ENCODE results near the gene MSLN.

DNA sequence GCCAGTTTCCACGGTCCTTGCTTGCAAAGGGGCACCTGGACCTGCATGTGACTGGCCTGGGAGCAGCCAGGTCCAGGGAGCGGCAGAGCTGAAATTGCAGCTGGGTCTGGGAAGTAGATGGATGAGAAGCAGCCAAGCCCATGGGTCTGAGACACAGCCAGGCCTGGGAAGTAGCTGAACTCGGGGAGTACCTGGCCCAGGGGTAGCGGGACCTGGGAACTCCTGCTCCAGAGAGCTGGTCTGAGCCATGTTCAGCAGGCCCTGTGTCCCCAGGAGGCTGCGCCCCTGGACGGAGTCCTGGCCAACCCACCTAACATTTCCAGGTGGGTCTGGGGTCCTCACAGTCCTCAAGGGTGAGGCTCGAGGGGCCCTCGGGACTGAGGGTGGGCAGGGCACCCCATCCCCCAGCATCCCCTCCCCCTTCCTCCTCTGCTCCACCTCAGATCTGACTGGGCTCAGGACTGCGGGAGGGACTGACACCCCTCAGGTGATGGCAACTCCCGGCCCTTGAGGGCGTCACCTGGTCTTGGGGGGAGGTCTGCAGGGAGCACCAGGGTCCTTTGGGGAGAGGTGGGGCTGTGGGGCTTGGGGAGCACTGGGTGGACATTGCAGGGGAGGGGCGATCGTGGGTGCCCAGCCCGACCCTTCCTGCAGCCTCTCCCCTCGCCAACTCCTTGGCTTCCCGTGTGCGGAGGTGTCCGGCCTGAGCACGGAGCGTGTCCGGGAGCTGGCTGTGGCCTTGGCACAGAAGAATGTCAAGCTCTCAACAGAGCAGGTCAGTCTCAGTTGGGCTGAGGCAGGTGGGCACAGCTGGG lies 3.0 kb downstream of the MSLN start:
- TF ChIP-seq, protein P1, sequence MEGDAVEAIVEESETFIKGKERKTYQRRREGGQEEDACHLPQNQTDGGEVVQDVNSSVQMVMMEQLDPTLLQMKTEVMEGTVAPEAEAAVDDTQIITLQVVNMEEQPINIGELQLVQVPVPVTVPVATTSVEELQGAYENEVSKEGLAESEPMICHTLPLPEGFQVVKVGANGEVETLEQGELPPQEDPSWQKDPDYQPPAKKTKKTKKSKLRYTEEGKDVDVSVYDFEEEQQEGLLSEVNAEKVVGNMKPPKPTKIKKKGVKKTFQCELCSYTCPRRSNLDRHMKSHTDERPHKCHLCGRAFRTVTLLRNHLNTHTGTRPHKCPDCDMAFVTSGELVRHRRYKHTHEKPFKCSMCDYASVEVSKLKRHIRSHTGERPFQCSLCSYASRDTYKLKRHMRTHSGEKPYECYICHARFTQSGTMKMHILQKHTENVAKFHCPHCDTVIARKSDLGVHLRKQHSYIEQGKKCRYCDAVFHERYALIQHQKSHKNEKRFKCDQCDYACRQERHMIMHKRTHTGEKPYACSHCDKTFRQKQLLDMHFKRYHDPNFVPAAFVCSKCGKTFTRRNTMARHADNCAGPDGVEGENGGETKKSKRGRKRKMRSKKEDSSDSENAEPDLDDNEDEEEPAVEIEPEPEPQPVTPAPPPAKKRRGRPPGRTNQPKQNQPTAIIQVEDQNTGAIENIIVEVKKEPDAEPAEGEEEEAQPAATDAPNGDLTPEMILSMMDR (IDR thresholded peaks at IDR 0.05; ENCODE audit: low read depth, low read length): no peak
- TF ChIP-seq EZH2phosphoT487 (IDR thresholded peaks at IDR 0.05; ENCODE audit: low read depth): no peak

Measured in OCI-LY3 (cell line).